Measurements from ENCODE around the gene LAGE3. TPM values are rescaled to one million over a fixed set of nuclear protein-coding genes. Genes with fewer than 3 reads are reported as not detected.
A peak's percentile ranks its signal among the peaks of the same experiment; 100 is the strongest.
"Not testable (repeated sequence)": the region's sequence is repeated elsewhere in the genome, so short reads cannot be mapped to it uniquely, and the experiment has no call there.

The LAGE3 gene
- total and polyA plus RNA-seq, 8 donors = 9.5 to 19.6 (median 12.7) TPM

DNA sequence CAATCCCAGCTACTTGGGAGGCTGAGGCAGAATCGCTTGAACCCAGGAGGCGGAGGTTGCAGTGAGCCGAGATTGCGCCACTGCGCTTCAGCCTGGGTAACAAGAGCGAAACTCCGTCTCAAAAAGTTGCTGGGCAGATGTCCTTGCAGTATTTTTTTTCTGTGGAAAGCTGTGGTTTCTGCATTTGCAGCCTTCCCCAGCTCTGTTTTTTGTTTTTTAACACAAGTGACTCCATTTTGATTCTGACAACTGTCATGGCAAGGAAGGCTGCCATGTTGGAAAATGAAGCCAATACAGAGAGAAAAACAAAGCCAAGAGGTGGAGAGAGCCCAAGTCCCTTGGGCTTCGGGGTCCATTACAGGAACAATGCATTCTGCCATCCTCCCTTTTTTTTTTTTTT lies 23.0 kb upstream of the LAGE3 start:
- FAIRE-seq (no peak), DNase-seq (no peak), ATAC-seq (no peak)
- no peaks in the 10 kb centered on the region for H3K9me3 ChIP-seq
- no peaks in the 10 kb centered on the region for H3K36me3 ChIP-seq
- intact Hi-C loops (cut with DNase I) = no loop called here
- no peak overlapping the region for H3K4me3 ChIP-seq
- no peak overlapping the region for H3K27ac ChIP-seq
- TF ChIP-seq, protein P1, sequence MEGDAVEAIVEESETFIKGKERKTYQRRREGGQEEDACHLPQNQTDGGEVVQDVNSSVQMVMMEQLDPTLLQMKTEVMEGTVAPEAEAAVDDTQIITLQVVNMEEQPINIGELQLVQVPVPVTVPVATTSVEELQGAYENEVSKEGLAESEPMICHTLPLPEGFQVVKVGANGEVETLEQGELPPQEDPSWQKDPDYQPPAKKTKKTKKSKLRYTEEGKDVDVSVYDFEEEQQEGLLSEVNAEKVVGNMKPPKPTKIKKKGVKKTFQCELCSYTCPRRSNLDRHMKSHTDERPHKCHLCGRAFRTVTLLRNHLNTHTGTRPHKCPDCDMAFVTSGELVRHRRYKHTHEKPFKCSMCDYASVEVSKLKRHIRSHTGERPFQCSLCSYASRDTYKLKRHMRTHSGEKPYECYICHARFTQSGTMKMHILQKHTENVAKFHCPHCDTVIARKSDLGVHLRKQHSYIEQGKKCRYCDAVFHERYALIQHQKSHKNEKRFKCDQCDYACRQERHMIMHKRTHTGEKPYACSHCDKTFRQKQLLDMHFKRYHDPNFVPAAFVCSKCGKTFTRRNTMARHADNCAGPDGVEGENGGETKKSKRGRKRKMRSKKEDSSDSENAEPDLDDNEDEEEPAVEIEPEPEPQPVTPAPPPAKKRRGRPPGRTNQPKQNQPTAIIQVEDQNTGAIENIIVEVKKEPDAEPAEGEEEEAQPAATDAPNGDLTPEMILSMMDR (IDR thresholded peaks at IDR 0.05) = no peak
- no peaks in the 10 kb centered on the region for H3K4me1 ChIP-seq
- H3K27me3 ChIP-seq = no peaks in the 10 kb centered on the region
- WGBS, 2 donors = 86 to 89% methylated on average over 8 of the region's 8 CpGs

DNA sequence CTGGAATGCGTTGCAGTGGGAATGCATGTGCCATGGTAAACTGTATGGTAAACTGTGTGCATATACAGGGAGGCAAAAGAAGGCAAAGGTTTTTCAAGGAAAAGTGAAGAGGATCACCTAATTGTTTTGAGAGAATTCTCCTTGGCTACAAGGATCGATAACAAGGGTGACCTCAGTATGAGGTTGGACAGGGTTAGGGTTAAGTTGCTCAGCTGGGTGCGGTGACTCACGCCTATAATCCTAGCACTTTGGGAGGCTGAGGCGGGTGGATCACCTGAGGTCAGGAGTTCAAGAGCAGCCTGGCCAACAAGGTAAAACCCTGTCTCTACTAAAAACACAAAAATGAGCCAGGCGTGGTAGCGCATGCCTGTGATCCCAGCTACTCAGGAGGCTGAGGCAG lies 22.3 kb upstream of the LAGE3 start:
- DNase-seq; H3K27me3 ChIP-seq; FAIRE-seq; H3K4me3 ChIP-seq; H3K9me3 ChIP-seq; H3K27ac ChIP-seq; intact Hi-C loops (cut with DNase I); H3K36me3 ChIP-seq; ATAC-seq; H3K4me1 ChIP-seq: not testable (repeated sequence)
- WGBS, 2 donors = 90 to 92% methylated on average over 7 of the region's 7 CpGs

DNA sequence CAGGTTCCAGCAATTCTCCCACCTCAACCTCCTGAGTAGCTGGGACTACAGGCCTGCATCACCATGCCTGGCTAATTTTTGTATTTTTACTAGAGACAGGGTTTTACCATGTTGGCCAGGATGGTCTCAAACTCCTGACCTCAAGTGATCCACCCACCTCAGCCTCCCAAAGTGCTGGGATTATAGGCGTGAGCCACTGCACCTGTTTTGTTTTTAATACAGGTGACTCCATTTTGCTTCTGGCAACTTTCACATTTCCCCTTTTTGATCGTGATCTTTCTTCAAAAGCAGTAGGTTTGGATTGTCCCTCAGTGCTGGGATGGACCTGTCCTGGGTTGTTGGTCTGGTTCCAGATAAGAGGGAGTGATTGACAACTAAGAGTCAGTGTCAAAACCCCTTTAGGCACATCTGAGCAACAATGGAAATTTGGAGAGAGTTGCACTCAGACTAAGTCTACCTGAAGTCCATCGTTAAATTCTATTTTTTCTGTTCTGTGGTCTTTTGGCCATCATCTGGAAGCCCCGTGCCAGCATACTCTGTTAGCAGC lies 17.6 kb upstream of the LAGE3 start:
- H3K27ac ChIP-seq; intact Hi-C loops (cut with DNase I); FAIRE-seq; H3K9me3 ChIP-seq; H3K4me3 ChIP-seq; H3K27me3 ChIP-seq; ATAC-seq; H3K36me3 ChIP-seq; H3K4me1 ChIP-seq; DNase-seq: not testable (repeated sequence)
- WGBS, 2 donors = 53 to 55% methylated on average over 4 of the region's 4 CpGs

DNA sequence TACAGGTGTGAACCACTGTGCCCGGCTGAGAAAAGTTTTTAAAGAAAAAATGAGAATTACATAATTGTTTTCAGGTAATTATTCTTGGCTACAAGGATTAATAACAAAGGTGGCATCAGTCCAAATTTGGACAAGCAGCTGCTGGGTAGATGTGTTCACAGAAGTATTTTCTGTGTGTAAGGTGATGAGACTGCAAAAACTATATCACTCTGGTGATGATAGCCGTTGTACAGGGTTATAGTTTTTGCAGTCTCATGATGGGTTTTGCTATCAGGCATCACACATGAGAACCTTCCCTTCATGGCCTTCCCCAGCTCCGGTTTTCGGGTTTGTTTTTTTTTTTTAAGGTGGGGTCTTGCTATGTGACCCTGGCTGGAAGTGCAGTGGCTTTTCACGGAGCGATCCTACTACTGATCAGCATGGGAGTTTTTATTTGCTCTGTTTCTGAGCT lies 16.4 kb upstream of the LAGE3 start:
- ATAC-seq (no peak), DNase-seq (no peak), FAIRE-seq (no peak)
- Histone ChIP-seq H3K27me3 (no peaks in the 10 kb centered on the region), H3K36me3 (no peaks in the 10 kb centered on the region), H3K27ac (no peak overlapping the region), H3K4me3 (no peak overlapping the region), H3K9me3 (no peaks in the 10 kb centered on the region), H3K4me1 (no peaks in the 10 kb centered on the region)
- WGBS, 2 donors = 65 to 75% methylated on average over 6 of the region's 6 CpGs
- TF ChIP-seq, protein P1 (IDR thresholded peaks at IDR 0.05) = no peak
- intact Hi-C loops (cut with DNase I) = no loop called here

DNA sequence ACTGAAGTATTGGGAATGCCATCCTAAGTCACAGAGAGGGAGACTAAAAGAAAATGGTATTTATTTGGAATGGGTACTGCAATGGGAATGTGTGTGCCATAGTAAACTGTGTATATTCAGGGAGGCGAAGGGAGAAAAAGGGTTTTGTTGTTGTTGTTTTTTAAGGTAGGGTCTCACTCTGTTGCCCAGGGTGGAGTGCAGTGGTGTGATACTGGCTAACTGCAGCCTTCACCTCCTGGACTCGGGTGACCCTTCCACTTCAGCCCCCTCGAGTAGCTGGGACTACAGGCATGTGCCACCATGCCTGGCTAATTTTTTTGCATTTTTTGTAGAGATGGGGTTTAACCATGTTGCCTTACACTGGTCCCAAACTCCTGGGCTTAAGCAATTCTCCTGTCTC lies 15.6 kb upstream of the LAGE3 start:
- 72 to 79% methylated on average over 3 of the region's 3 CpGs for WGBS, 2 donors
- peak in 1 of 6 donors; percentile 2 for DNase-seq

More for the DNA sequence above, 15.6 kb upstream of the LAGE3 start:
- no peak overlapping the region for H3K4me3 ChIP-seq
- intact Hi-C loops (cut with DNase I) = no loop called here
- H3K27me3 ChIP-seq = no peaks in the 10 kb centered on the region
- ATAC-seq (no peak), FAIRE-seq (no peak)
- TF ChIP-seq, protein P1 (IDR thresholded peaks at IDR 0.05) = no peak
- H3K27ac ChIP-seq = no peak overlapping the region
- H3K36me3 ChIP-seq = no peaks in the 10 kb centered on the region
- H3K4me1 ChIP-seq = no peaks in the 10 kb centered on the region
- H3K9me3 ChIP-seq = no peaks in the 10 kb centered on the region

Data from pancreas (tissue), 10 donors.